Nephron (organoid): ENCODE measurements around the gene HDAC10.

Source experiments
- H3K27ac Mint-ChIP-seq, 3 experiments: 2 replicates each; pipeline ENCODE4 v1.8.0; 2020; ENCODE audit warnings: mixed read lengths in 3 of 3, mild to moderate bottlenecking in 2 of 3, moderate library complexity in 1 of 3
- H3K27me3 Mint-ChIP-seq: 2 replicates; pipeline ENCODE4 v1.8.0; 2021; ENCODE audit warnings: low read depth, mild to moderate bottlenecking, moderate library complexity, mixed read lengths
- H3K36me3 Mint-ChIP-seq: 2 replicates; pipeline ENCODE4 v1.8.0; 2020; ENCODE audit warnings: low read depth, mixed read lengths
- H3K4me1 Mint-ChIP-seq: 2 replicates; pipeline ENCODE4 v1.8.0; 2020; ENCODE audit warnings: mixed read lengths
- H3K4me3 Mint-ChIP-seq, 3 experiments: 2 replicates each; pipeline ENCODE4 v1.8.0; 2020; ENCODE audit warnings: mild to moderate bottlenecking in 3 of 3, mixed read lengths in 3 of 3, moderate library complexity in 2 of 3
- H3K9me3 Mint-ChIP-seq: 2 replicates; pipeline ENCODE4 v1.8.0; 2020; ENCODE audit warnings: mixed read lengths
- CTCF ChIP-seq, 3 experiments: fragments of 200-600 bp; sonication (generic); IDR thresholded peaks; one replicate each; pipeline ENCODE4 v1.5.0; 2021; ENCODE audit warnings: antibody characterized with exemption in 3 of 3; ENCODE audit not compliant: unreplicated experiment in 3 of 3

HDAC10 gene

DNA sequence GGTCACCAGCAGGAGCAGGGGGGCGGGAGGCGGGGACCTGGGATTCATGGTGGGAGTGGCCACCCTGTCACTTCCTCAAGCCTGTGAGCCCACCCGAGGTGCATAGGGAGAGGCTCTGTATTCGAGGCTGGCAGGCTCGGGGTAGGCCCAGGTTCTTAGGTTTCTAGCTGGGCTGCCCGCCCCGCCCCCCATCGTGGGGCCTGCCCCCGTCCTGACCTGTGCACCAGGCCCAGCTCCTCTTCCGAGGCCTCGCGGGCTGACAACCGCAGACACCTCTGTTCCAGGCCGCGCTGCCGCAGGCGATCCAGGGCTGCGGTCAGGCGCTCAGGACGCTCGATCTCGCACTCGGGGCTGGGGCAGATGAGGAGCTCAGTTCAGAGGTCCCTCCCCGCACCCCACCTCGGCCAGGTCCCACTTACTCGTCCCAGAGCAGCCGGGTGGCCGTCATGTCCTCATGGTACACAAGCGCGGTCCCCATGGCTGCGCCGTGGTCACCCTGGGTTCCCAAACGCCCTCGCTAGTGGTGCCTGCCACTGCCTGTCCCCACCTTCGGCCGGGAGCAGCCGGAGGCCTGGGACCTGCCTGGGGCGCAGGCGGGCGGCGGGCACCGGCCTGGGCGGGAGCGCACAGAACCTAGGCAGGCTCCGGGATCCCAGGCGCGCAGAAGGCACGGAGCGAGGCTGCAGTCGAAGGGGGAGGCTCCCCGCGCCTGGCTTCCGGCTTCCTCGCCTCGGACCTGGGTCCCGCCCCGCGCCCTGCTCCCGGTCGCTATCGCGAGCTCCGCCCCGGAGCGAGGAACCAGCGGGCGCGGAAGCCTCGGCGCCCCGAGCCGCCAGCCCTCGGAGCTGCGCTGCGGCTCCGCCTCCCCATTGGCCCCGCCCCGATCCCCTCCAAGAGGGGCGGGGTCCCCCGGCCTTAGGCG lies at the start of gene HDAC10:
Gene HDAC10 (minus strand): TSS at position 711 of the 922 bp plus-strand sequence. CDS start 233 bp downstream, at position 478.
- Mint-ChIP-seq H3K4me3 (peak within 1 kb of the TSS; percentile 75 to 81 (median 78)), H3K27ac (no peak within 1 kb of the TSS), H3K27me3 (no peaks in the 10 kb centered on the region), H3K4me1 (no peaks in the 10 kb centered on the region), H3K9me3 (no peaks in the 10 kb centered on the region), H3K36me3 (no peaks in the 10 kb centered on the region)
- no peak for TF ChIP-seq CTCF (IDR thresholded peaks at IDR 0.05; ENCODE audit: unreplicated experiment in 3 of 3)

DNA sequence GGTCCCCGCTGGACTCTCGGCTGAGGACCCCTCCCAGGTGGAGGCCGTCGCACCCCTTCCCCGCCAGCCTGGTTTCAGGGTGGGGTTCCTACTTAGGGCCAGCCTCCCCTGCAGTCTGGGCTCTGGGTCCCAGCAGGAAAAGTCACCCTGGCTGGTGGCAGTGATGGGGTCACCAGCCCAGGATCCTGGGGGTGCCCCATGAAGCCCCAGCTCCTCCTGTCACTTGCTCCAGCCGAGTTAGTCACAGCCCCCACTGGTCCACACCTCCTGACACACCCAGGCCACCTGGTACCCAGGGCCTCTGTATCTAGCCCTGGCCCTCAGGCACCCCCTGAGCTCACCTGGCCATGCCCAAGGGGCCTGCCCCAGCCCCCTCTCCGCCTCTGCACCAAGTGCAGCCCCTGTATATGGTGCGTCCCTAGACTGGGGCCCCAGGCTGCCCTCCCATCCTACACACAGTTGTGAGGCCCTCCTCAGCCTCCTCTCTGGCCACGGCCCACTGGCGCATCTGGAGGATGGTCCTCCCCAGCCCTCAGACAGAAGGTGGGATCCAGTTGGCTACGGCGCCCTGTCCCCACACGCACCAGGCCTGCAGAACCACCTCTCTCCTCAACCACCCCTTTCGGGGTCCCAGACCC lies 49.7 kb upstream of the HDAC10 start:
- Mint-ChIP-seq H3K9me3 (no peaks in the 10 kb centered on the region), H3K4me3 (peak overlapping the region; percentile 56 to 72 (median 69)), H3K36me3 (no peaks in the 10 kb centered on the region), H3K4me1 (peaks cover 41% of the 10 kb centered on the region), H3K27ac (peak overlapping the region in 2 of 3 experiments; percentile 59 to 83), H3K27me3 (no peaks in the 10 kb centered on the region)
- TF ChIP-seq CTCF (IDR thresholded peaks at IDR 0.05; ENCODE audit: unreplicated experiment in 3 of 3) = no peak

- TF ChIP-seq CTCF (IDR thresholded peaks at IDR 0.05; ENCODE audit: unreplicated experiment in 3 of 3) = no peak
- no peaks in the 10 kb centered on the region for H3K27me3 Mint-ChIP-seq
- no peak overlapping the region for H3K27ac Mint-ChIP-seq
- peaks cover 45% of the 10 kb centered on the region for H3K4me1 Mint-ChIP-seq
- no peak overlapping the region for H3K4me3 Mint-ChIP-seq
- no peaks in the 10 kb centered on the region for H3K9me3 Mint-ChIP-seq
- H3K36me3 Mint-ChIP-seq = no peaks in the 10 kb centered on the region
Measured at GRCh38 chr22:50299785-50300619, 48.9 kb upstream of the HDAC10 start.

DNA sequence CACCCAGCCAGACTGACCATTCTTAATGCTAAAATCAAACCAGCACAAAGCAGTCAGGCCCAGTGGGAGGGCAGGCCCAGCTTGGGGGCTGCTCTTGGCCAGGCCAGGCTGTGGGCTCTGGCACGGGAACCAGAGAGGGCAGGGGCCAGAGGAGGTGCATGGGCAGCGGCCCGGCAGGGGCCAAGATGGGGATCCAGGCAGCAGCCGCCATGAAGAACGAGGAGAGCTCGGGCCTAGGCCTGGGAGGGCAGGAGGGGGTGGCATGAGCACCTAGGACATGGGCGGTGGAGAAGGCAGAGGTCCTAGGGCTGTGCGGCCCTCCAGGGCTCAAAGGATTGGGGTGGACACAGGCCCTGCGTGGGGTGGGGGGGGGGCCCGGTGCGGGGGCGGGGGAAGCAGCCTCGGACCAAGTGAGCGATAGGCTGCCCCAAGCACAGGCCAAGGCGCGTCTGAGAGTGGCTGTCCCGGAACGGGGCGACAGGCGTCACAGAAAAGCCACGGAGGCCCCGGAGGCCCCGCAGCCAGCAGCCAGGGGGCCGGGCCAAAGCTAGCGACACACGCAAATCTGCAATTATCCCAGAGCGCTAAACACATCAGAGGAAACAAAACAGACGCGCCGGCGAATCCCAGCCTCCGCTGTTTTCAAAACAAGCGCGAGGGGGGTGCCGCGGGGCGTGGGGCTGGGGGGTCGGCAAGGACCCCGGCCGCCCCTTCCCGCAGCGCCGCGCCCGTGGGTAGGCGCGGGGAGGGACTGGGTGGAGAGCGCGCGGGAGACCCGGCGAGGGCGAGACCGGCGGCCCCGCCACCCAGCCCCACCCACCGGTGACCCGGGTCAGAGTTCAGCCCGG lies 48.1 kb upstream of the HDAC10 start:
- Mint-ChIP-seq H3K27ac (no peak overlapping the region), H3K9me3 (no peaks in the 10 kb centered on the region), H3K4me3 (peak overlapping the region; percentile 35 to 57 (median 47)), H3K27me3 (no peaks in the 10 kb centered on the region), H3K4me1 (peaks cover 41% of the 10 kb centered on the region), H3K36me3 (no peaks in the 10 kb centered on the region)
- no peak for TF ChIP-seq CTCF (IDR thresholded peaks at IDR 0.05; ENCODE audit: unreplicated experiment in 3 of 3)

- H3K4me3 Mint-ChIP-seq = no peak overlapping the region
- H3K27ac Mint-ChIP-seq = peak overlapping the region in 1 of 3 experiments; percentile 22
- H3K4me1 Mint-ChIP-seq = peaks cover 35% of the 10 kb centered on the region
- TF ChIP-seq CTCF (IDR thresholded peaks at IDR 0.05; ENCODE audit: unreplicated experiment in 3 of 3) = no peak
- H3K9me3 Mint-ChIP-seq = no peaks in the 10 kb centered on the region
- no peaks in the 10 kb centered on the region for H3K36me3 Mint-ChIP-seq
- no peaks in the 10 kb centered on the region for H3K27me3 Mint-ChIP-seq
Measured at GRCh38 chr22:50298266-50298637, 47.2 kb upstream of the HDAC10 start.
